GM18870 (cell line): Measurements from ENCODE around the gene HAUS5.
A peak's percentile ranks its signal among the peaks of the same experiment; 100 is the strongest.

ENCODE experiments used
- ATAC-seq: cut with Tn5 transposase; IDR thresholded peaks from one replicate; pipeline ENCODE4 v1.9.1; 2021; ENCODE audit warnings: moderate library complexity; ENCODE audit not compliant: unreplicated experiment

The HAUS5 gene

DNA sequence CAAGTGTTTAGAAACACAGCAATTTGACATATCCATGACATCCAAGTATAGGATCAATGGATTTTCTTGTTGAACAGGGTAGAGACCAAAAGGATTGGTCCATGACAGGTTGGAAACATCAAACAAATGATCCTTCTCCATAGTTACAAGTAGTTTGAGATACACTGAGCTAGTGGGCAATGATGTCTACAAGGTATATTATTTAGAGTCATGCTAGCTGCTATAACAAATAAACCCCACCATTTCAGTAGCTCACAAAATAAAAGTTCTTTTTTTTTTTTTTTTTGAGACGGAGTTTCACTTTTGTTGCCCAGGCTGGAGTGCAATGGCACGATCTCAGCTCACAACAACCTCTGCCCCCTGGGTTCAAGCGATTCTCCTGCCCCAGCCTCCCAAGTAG, 4.9 kb upstream of the HAUS5 start:
- no peak for ATAC-seq

DNA sequence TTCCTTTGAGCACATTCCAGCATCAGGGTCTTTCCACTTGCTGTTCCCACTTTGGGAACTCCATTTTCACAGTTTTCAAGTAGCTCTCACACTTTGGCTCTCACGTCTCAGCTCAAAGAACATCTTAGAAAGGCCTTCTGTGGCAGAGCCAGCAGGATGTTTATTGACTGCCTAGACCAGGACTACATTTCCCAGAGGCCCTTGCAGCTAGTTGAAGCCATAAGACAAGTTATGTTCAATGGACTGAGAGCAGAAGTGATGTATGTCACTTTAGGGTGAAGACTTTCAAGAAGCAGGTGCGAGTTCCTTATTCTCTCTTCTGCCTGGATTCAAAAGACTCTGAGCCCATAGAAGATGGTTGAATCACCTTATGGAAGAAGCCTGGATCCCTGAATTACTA, 4.3 kb upstream of the HAUS5 start:
- no peak for ATAC-seq

DNA sequence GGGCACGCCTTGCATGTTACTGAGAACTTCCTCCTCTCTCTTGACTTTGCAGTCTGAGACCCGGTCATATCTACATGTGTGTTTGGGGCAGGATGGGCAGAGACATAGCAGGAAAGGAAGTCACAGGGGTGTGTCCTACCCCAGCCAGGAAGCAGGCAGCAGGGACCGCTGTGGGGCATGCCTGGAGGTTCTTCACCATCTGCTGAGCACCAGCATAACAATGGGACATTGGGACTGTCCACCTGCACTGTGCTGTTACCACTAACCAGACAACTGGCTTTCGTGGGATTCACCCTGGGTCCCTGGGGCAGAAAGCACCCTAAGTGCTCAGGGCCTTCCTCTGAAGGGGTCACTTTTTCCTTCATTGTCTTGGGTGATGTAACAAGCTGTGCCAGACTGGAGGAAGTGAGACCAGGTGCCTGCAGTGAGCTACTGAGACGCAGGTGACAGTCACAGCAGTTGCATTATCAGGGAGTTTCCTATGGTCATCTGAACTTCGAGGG, 2.6 kb upstream of the HAUS5 start:
- peak; percentile 43 for ATAC-seq

DNA sequence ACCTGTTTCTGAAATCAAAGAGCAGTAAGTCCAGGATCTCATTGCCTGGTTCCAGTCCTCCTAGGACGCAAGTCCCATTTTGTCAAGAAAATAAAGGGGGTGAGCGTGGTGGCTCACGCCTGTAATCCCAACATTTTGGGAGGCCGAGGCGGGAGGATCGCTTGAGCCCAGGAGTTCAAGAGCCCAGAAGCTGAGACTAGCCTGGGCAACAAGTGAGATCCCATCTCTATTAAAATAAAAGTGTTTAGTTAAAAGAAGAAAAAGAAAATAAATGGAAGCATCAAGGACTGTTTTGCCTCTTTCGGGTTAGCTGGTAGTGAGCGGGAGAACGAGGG, 344 bp upstream of the HAUS5 start:
- ATAC-seq: no peak

DNA sequence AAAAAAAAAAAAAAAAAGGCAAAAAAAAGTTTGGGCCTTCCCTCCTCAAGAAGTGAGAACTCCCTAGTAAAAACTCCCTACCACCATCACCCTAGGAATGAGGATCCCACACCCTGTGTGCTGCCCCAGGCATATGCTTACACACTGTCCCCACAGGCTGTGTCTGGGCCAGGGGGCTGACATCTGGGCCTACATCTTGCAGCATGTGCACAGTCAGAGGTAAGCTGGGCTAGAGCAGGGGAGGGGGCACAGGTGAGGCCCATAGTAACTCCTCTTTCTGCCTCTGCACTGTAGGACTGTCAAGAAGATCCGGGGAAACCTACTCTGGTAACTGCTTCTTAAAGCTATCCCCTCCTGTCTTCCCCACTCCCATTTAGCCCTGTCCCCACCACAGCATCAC, 1.0 kb downstream of the HAUS5 start:
- ATAC-seq: no peak

DNA sequence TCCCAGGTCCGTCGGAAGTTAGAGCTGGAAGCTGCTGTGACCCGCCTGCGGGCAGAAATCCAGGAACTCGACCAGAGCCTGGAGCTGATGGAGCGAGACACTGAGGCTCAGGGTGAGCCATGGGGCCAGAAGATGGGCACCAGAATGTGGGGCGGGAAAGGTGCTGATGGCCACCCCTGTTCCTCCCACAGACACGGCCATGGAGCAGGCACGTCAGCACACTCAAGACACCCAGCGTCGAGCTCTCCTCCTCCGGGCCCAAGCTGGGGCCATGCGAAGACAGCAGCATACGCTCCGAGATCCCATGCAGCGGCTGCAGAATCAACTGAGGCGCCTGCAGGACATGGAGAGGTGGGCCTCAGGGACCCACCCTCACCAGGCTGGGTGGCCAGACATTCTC, 2.5 kb downstream of the HAUS5 start:
- ATAC-seq: no peak

DNA sequence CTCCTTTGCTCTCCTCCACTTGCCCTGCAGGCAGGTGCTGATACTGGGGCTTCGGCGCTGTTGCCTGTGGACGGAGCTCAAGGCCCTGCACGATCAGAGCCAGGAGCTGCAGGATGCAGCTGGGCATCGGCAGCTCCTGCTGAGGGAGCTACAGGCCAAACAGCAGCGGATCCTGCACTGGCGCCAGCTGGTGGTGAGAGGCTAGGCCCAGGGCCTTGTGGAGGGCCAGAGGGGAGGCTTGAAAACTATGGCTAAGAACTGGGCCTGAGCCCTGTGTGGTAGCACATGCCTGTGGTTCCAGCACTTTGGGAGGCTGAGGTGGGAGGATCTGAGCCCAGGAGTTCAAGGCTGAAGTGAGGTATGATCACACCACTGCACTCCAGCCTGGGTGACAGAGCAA, 6.3 kb downstream of the HAUS5 start:
- no peak for ATAC-seq

DNA sequence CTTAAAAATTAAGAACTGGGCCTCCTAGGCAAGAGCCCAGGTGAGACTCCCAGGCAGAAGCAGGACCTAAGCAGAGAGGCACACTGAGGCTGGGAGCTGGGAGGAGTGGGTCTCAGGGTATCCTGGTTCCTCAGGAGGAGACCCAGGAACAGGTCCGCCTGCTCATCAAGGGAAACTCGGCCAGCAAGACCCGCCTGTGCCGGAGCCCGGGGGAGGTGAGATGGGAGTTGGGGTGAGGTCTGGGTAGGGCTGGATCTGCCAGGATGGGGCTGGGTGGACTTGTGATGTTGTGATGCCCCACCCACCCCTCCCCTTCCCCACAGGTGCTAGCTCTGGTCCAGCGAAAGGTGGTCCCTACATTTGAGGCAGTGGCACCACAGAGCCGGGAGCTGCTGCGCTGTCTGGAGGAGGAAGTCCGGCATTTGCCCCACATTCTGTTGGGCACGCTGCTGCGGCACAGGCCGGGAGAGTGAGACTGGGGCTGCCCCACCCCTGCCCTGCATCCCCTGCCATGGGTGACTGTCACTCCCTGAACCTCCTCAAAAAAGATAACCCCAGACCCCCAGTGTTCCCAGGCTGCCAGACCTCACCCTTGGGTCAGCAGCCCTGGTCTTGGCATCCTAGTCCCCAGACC, 6.9 kb downstream of the HAUS5 start:
- ATAC-seq: no peak

DNA sequence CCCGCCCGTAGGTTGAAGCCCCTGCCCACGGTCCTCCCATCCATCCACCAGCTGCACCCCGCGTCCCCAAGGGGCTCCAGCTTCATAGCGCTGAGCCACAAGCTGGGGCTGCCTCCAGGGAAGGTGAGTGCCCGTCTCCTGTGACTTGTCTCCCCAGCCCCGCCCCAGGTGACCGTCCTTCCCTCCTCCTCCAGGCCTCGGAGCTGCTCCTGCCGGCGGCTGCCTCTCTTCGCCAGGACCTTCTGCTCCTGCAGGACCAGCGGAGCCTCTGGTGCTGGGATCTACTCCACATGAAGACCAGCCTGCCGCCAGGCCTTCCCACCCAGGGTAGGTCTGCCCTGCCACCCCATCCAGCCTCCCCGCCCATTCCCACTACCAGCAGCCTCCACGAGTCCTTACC, 7.5 kb downstream of the HAUS5 start:
- no peak for ATAC-seq

DNA sequence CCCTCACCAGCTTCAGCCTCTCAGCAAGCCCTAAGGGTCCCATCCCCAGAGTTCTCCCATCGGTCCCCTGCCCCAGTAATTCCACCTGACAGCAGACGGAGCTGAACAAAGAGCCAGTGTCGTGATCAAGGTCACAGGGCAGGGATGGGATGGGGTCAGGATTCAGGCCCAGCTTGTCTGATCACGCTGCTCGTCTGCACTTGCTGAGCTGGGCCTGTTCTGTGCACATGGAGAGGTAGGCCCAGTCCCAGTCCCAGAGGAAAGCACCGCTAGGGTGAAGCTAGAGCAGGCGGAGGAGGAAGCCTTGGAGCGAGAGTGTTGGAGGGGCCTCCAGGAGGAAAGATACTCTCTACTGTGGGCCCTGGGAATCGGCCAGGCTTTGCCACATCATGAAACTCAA, 9.2 kb downstream of the HAUS5 start:
- ATAC-seq: no peak

DNA sequence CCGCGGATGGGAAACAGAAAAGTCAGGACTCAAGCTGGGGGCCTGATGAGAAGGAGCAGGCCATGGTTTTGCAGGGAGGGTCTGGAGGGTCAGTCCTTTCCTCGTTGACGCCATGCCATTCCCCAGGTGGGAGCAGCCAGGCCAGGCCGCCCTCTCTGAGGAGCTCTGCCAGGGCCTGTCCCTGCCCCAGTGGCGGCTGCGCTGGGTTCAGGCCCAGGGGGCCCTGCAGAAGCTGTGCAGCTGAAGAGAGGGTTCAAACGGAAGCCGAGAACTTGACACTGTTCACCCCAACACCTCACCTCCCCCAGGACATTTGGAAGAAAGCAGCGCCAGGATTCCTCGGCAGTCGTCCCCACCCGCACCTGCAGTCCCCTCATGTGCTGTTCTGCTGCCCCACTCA, 10.2 kb downstream of the HAUS5 start:
- ATAC-seq: no peak

DNA sequence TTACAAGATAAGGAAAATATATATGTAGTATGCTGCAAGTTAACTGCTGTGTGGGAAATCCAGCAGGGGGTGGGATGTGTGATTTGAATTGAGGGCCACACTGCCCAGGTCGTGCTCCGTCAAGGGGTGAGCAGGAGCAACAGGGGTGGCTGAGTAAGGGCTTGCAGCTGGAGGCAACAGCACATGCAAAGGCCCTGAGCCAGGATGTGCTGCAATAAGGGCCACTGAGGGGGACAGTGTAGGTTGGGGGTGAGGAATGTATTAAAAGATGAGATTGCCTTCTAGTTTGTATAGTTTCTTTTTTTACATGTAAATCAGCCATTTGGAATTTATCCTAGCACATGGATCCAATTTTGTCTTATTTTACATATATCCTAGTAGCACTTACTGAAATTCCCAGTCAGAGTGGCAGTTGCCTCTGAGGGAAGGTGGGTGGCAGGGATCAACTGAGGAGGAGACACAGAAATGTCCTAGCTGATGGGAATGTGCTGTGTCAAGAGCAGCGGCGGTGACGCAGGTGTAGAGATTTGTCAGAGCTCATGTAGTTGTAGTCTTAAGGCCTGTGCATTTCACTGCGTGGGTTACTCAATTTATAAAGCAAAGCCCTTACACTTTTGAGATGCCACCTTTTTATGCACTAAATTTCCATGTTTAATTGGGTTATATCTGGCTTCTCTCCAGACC, 10.9 kb downstream of the HAUS5 start:
- no peak for ATAC-seq

DNA sequence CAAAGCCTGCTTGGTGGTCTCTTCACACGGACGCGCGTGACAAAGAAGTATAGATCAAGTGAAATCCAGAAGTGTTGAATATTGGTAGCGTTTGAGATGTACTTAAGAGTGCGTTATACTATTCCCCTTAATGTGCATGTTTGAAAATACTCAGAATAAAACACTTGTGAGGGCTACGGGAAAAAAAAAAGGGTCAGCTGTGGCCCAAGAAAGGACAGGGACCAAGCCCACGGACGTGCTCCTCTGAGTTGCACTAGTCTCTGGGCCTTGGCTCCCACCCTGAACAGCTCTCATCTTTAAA, 15.7 kb downstream of the HAUS5 start:
- ATAC-seq: no peak

DNA sequence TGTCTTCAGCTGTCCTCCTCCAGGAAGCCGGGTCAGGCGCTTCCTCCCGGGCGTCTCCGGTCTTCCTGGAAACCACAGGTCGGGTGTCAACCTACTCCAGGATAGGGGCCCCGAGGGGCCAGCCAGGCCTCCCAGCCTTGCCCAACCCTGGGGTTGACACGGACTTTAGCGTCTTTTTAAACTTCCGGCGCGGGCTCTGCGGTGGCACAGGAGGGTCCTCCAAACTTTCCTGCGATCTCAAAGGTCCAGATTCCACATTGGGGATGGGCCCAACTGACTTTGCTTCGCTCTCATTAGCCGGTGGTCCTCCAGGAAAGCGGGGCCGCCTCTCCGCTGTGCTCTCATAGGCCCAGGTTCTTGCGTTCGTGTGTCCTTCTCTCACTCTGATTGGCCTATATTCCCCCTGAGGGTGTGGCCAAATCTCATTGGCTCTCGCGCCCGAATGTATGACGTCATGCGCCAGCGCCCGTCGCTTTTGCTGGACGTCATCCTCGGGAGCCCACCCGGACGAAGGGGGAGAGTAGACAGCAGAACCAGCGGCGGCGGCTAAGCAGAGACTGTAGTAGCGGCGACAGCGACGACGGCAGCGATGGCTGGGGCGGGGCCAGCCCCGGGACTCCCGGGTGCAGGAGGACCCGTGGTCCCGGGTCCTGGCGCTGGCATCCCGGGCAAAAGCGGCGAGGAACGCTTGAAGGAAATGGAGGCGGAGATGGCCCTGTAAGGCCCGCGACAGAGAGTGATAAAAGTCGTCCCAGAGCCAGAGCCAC, 16.2 kb downstream of the HAUS5 start, which contains the start of gene RBM42:
TSS of gene RBM42 (plus strand) at position 472 of the 767 bp plus-strand sequence. CDS start at position 590, 118 bp downstream.
- peak; percentile 93 for ATAC-seq

DNA sequence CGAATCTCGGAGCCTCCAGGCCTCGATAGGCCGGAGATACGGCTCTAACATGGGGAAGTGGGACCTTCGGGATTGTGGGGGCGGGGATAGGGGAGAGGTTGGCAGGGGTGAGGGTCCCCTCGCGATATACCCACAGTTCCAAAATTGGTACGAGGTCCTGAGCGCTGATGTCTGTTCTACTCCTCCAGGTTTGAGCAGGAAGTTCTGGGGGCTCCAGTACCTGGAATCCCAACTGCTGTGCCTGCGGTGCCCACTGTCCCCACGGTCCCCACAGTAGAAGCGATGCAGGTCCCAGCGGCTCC, 16.7 kb downstream of the HAUS5 start:
- no peak for ATAC-seq

DNA sequence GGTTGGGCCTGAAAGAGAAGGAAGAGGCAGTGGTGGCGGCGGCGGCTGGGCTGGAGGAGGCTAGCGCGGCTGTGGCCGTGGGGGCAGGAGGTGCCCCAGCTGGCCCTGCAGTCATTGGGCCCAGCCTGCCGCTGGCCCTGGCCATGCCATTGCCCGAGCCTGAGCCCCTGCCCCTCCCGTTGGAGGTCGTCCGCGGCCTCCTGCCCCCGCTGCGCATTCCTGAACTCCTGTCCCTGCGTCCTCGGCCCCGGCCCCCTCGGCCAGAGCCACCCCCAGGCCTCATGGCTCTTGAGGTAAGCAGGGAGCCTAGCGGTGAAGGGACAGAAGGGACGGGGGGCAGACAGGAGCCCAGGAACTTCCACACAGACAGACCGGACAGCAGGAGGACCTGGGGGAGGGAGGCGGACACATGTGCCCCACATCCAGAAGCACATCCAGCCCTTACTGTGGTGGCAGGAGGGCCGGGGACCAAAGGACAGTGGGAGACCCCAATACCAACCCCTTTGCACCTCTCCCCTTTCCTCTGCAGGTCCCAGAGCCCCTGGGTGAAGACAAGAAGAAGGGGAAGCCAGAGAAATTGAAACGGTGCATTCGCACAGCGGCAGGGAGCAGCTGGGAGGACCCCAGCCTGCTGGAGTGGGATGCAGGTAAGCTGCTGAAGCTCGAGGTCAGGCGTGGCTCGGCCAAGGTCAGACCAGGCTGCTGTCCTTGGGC, 21.3 kb downstream of the HAUS5 start:
- no peak for ATAC-seq

DNA sequence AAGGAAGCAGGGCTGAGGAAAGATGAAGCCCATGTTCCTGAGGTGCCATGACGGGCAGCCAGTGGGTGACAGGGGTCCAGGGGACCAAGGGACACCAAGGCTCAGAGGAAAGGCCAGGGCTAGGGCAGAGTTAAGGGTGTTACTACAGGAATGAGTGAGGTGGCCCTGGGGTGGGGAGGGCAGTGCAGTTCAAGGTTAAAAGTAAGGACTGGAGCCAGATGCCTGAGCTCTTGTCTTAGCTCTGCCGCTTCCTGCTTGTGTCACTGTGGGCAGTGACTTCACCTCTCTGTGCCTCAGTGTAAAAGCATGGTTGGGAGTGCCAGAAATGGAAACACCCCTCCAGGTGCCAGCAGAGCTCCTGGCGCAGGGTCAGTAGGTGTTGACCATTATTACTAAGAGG, 24.1 kb downstream of the HAUS5 start:
- no peak for ATAC-seq

DNA sequence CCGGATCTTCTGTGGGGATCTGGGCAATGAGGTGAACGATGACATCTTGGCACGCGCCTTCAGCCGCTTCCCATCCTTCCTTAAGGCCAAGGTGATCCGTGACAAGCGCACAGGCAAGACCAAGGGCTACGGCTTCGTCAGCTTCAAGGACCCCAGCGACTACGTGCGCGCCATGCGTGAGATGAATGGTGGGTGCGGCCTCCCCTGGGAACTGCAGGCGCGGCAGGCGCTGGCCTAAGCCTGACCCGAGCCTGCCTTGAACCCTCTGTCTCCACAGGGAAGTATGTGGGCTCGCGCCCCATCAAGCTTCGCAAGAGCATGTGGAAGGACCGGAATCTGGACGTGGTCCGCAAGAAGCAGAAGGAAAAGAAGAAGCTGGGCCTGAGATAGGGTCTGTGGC, 24.6 kb downstream of the HAUS5 start:
- no peak for ATAC-seq

DNA sequence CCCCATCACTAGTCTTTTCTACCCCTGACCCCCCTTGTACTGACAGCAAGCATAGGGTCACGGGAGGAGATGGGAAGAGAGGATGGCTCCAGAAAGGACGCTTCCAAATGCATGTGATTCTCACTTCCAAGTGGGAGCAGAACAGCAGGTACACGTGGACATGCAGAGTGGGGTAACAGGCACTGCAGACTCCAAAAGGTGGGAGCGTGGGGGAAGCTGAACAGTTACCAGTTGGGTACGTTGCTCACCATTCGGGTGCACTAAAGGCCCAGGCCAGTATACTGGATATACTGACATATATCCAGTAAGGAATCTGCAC, 26.7 kb downstream of the HAUS5 start:
- ATAC-seq: no peak

DNA sequence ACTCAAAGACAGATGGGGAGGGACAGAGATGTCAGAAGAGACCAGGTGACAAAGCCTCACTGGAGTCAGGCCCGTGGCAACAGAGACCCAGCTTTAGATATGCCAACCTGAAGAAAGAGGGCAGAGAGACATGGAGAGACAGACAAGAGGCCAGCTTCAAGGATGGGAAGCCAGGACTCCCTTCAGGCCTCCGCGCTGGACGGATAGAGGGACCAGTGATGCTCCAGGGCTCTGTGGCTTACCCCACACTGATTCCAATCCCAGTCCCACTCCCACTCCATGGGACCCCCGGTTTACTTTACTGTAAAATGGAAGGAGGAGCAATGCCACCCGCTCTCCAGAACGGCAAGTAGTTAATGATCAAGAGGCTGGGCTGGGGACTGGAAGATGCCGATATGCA, 27.3 kb downstream of the HAUS5 start:
- no peak for ATAC-seq

DNA sequence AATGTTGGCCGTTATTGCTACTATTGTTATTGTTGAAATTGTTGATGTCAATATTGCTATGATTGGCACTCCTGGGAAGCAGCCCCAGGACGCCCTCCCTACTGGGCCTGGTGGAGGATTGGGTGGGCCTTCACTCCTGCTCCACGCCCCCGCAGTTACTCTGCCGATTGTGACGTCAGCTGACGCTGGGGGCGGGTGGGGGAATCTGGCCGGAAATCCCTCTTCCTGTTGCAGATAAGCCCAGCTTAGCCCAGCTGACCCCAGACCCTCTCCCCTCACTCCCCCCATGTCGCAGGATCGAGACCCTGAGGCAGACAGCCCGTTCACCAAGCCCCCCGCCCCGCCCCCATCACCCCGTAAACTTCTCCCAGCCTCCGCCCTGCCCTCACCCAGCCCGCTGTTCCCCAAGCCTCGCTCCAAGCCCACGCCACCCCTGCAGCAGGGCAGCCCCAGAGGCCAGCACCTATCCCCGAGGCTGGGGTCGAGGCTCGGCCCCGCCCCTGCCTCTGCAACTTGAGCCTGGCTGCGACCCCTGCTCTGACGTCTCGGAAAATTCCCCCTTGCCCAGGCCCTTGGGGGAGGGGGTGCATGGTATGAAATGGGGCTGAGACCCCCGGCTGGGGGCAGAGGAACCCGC, 29.1 kb downstream of the HAUS5 start, which contains the start of gene ETV2:
TSS of gene ETV2 (plus strand) at position 231 of the 637 bp plus-strand sequence. CDS start 716 bp downstream, outside the sequence.
- no peak for ATAC-seq
